Measurements from ENCODE around the gene TMEM229B.

Gene TMEM229B

GRCh38 chr14:67493092-67493717 lies 4.7 kb upstream of the TMEM229B start:
- no peak for TF ChIP-seq REST (IDR thresholded peaks at IDR 0.05; ENCODE audit: insufficient replicate concordance, low read depth)
- TF ChIP-seq CTCF (IDR thresholded peaks at IDR 0.05; ENCODE audit: insufficient read depth, low read length) = no peak
- no peak for TF ChIP-seq POLR2AphosphoS5 (IDR thresholded peaks at IDR 0.05; ENCODE audit: low read depth)
- TF ChIP-seq SPI1 (IDR thresholded peaks at IDR 0.05; ENCODE audit: borderline replicate concordance, low read depth) = no peak
- TF ChIP-seq GABPA (IDR thresholded peaks at IDR 0.05; ENCODE audit: low read depth) = no peak
- no peak for DNase-seq (ENCODE audit: low read depth in 1 of 2, low spot score in 1 of 2)
- H3K4me3 ChIP-seq (replicated peaks; ENCODE audit: insufficient read depth, low read length) = no peak overlapping the region

DNA sequence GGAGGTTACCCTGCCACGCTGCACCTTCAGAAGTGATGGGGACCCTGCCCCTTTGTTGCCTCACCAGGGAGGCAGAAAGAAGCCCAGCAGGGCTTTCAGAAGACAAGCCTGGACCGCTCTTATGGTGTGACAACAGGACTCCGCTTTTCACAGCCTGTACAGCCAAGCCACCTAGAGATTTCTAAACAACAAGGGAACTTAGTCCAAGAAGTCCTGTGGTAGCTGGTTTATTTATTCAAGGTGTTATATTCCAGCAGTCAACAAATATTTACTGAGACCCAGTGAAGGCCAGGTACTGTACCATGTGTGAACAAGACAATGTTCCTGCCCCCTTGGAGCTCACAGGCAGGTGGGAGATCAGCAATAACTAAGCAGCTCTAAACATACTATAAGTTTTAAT lies 4.0 kb upstream of the TMEM229B start:
- TF ChIP-seq GABPA (IDR thresholded peaks at IDR 0.05; ENCODE audit: low read depth) = no peak
- TF ChIP-seq CTCF (IDR thresholded peaks at IDR 0.05; ENCODE audit: insufficient read depth, low read length) = no peak
- TF ChIP-seq POLR2AphosphoS5 (IDR thresholded peaks at IDR 0.05; ENCODE audit: low read depth) = no peak
- TF ChIP-seq SPI1 (IDR thresholded peaks at IDR 0.05; ENCODE audit: borderline replicate concordance, low read depth) = no peak
- no peak for TF ChIP-seq REST (IDR thresholded peaks at IDR 0.05; ENCODE audit: insufficient replicate concordance, low read depth)
- no peak overlapping the region for H3K27ac ChIP-seq (replicated peaks)
- H3K4me3 ChIP-seq (replicated peaks; ENCODE audit: insufficient read depth, low read length) = no peak overlapping the region
- no peak for DNase-seq (ENCODE audit: low read depth in 1 of 2, low spot score in 1 of 2)
- H3K27me3 ChIP-seq (ENCODE audit: insufficient read depth, poor library complexity, severe bottlenecking) = no peaks in the 10 kb centered on the region

More at GRCh38 chr14:67493092-67493717, 4.7 kb upstream of the TMEM229B start:
- Histone ChIP-seq H3K27ac (replicated peaks) (no peak overlapping the region), H3K27me3 (ENCODE audit: insufficient read depth, poor library complexity, severe bottlenecking) (no peaks in the 10 kb centered on the region)

- no peak overlapping the region for H3K4me3 ChIP-seq (replicated peaks; ENCODE audit: insufficient read depth, low read length)
- H3K27ac ChIP-seq (replicated peaks) = no peak overlapping the region
- TF ChIP-seq REST (IDR thresholded peaks at IDR 0.05; ENCODE audit: insufficient replicate concordance, low read depth) (no peak), GABPA (IDR thresholded peaks at IDR 0.05; ENCODE audit: low read depth) (no peak)
- H3K27me3 ChIP-seq (ENCODE audit: insufficient read depth, poor library complexity, severe bottlenecking) = no peaks in the 10 kb centered on the region
- DNase-seq (ENCODE audit: low read depth in 1 of 2, low spot score in 1 of 2) = no peak
These were observed 3.4 kb upstream of the TMEM229B start for GRCh38 chr14:67491741-67492507.
